ENCODE data around the gene MUC5B.

Gene MUC5B

GRCh38 chr11:1285876-1286275 lies 63.0 kb downstream of the MUC5B start:
- DNase-seq (ENCODE audit: low read depth in 2 of 2): no peak

GRCh38 chr11:1287928-1288327 lies 65.1 kb downstream of the MUC5B start:
- no peak for DNase-seq (ENCODE audit: low read depth in 2 of 2)

- DNase-seq (ENCODE audit: low read depth in 2 of 2): no peak
These were observed 65.7 kb downstream of the MUC5B start for GRCh38 chr11:1288426-1289151.

GRCh38 chr11:1289211-1289935 lies 66.5 kb downstream of the MUC5B start:
- no peak for DNase-seq (ENCODE audit: low read depth in 2 of 2)

- no peak for DNase-seq (ENCODE audit: low read depth in 2 of 2)
These were observed 67.5 kb downstream of the MUC5B start for GRCh38 chr11:1290052-1291040.

GRCh38 chr11:1291295-1292017 lies 68.6 kb downstream of the MUC5B start:
- no peak for DNase-seq (ENCODE audit: low read depth in 2 of 2)

- no peak for DNase-seq (ENCODE audit: low read depth in 2 of 2)
These were observed 69.3 kb downstream of the MUC5B start for GRCh38 chr11:1292018-1292643.

GRCh38 chr11:1292644-1293618 lies 70.1 kb downstream of the MUC5B start:
- no peak for DNase-seq (ENCODE audit: low read depth in 2 of 2)

- DNase-seq (ENCODE audit: low read depth in 2 of 2): no peak
These were observed 70.8 kb downstream of the MUC5B start for GRCh38 chr11:1293619-1294015.

- DNase-seq (ENCODE audit: low read depth in 2 of 2): no peak
These were observed 72.2 kb downstream of the MUC5B start for GRCh38 chr11:1295086-1295485.

GRCh38 chr11:1295591-1295990 lies 72.7 kb downstream of the MUC5B start:
- no peak for DNase-seq (ENCODE audit: low read depth in 2 of 2)

GRCh38 chr11:1296287-1296686 lies 73.4 kb downstream of the MUC5B start:
- DNase-seq (ENCODE audit: low read depth in 2 of 2): no peak

GRCh38 chr11:1297011-1297575 lies 74.2 kb downstream of the MUC5B start:
- DNase-seq (ENCODE audit: low read depth in 2 of 2): no peak

GRCh38 chr11:1297576-1298473 lies 75.0 kb downstream of the MUC5B start:
- no peak for DNase-seq (ENCODE audit: low read depth in 2 of 2)

- DNase-seq (ENCODE audit: low read depth in 2 of 2): peak; percentile 6 to 18
These were observed 76.0 kb downstream of the MUC5B start for GRCh38 chr11:1298695-1299492.

- DNase-seq (ENCODE audit: low read depth in 2 of 2): no peak
These were observed 76.8 kb downstream of the MUC5B start for GRCh38 chr11:1299621-1300020.

GRCh38 chr11:1300121-1300520 lies 77.3 kb downstream of the MUC5B start:
- no peak for DNase-seq (ENCODE audit: low read depth in 2 of 2)

All from fibroblast of skin of left biceps (primary cell).